Hematopoietic multipotent progenitor cell treated with erythropoietin and hydrocortisone succinate and interleukin-3 and kit ligand, for 8 days (in vitro differentiated cells): ENCODE data around the gene IDH3G.
"Not testable (repeated sequence)": the region's sequence is repeated elsewhere in the genome, so short reads cannot be mapped to it uniquely, and the experiment has no call there.

ENCODE experiments used
- DNase-seq: peaks from one replicate; pipeline ENCODE4 v3.0.0-alpha.2; 2015

IDH3G gene

DNA sequence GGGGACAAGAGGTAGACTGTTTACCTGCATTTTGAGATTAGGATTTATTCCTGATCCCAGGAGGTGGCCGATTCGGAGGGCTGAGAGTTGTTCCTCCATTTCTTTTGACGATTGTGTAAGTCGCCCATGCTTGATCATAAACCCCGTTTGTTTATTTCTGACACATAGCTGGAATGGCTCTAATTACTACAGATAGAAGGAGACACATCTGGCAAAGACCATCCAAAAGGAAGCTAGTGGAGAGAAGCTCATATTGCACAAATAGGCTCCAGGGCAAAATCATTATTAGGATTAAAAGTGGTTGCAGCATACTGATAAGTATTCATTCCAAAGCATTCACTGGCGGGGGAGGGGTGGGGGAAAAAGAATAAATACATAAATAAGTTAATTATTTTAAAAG is 47.2 kb downstream of the IDH3G start:
- not testable (repeated sequence) for DNase-seq

DNA sequence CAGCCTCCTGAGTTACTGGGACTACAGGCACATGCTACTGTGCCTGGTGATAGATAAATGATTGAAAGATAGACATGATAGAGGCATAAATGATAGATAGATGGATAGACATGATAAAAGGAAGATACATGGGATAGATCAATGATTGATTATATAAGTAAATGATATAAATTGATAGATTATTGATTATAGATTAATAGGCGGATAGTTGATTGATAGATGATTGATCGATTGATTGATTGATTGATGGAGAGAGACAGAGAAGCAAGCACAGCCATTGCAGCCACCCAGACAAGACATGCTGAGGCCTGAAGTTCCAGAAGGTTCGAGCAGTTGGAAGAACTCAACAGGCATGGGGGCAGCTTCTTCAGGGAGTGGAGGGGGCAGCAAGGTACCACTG is 47.8 kb downstream of the IDH3G start:
- no peak for DNase-seq

DNA sequence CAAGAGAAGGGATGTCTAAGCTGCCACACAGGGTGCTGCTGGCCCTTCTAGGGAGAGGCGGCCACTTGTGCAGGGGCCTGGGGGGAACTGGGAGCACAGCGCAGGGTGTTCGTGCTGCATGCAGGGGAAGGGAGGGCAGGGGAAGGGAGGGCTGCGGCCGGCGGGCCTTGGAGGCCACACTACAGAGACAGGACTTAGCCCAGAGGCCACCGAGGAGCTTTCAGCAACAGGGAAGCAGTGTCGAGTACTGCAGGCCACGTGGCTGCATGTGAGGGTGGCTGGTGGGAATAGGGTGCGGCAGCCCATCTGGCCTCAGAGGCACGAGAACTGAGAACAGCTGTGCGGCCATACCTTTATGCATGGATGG is 49.1 kb downstream of the IDH3G start:
- DNase-seq: not testable (repeated sequence)

DNA sequence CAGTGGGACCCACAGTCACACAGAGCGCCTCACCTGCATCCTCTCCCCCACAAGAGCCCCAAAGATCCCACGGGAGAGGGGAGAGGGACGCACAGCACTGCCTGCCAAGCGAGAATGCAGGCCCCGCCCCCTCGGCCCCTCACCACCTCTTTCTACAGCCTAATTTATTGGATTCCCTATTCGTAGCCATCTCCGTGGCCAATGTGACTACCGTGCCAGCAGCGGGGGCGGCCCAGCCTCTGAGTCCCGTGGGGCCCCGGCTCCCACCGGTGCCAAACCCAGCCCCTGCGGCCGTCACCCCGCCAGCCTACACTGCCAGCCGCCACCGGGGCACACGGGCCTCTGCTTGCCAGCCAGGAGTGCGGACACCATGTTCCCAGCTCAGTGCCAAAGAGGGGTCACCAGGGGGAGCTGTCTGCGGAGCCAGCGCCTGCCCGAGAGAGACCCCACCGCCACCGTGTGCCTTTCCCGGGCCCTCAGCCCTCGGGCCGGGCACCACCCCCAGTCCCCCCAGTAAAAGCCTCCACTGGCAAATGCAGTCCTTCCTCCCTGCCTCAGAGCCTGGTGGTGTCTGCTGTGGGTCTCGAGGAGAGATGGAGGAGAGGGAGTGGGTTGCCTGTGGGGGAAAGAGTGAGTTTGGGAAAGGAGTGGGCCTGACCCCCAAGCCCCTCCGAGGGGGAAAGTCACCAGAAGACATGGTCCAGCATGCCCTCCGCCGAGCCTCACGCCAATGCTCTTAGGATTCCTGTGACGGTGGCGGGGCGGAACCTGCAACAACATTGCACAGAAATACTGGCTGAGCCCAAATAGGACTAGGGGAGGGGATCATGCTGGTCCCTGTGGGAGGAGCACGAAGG is 49.7 kb downstream of the IDH3G start:
- DNase-seq: no peak

DNA sequence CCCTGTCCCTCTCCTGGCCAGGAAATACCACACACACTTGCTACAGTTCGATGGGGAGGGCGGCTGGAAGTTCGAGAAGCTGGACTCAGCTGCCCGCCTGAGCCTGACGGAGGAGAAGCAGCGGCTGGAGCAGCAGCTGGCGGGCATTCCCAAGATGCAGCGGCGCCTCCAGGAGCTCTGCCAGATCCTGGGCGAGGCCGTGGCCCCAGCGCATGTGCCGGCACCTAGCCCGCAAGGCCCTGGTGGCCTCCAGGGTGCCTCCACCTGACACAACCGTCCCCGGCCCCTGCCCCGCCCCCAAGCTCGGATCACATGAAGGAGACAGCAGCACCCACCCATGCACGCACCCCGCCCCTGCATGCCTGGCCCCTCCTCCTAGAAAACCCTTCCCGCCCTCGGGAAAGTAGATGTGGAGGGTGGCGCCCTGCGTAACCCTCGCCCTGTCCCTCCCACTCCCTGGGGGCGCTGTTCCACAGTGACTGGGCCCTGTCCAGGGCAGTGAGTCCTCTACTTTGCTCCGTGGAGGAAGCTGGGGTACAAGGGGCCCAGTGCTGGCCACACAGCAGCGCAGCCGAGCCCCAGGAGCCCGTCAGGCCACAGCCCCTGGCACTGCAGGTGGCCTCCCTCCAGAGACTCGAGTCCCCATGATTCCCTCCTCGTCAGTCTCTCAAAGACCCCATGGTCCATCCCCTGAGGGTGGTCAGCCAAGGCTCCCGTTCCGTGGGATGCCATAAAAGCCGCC is 50.5 kb downstream of the IDH3G start:
- DNase-seq: not testable (repeated sequence)

DNA sequence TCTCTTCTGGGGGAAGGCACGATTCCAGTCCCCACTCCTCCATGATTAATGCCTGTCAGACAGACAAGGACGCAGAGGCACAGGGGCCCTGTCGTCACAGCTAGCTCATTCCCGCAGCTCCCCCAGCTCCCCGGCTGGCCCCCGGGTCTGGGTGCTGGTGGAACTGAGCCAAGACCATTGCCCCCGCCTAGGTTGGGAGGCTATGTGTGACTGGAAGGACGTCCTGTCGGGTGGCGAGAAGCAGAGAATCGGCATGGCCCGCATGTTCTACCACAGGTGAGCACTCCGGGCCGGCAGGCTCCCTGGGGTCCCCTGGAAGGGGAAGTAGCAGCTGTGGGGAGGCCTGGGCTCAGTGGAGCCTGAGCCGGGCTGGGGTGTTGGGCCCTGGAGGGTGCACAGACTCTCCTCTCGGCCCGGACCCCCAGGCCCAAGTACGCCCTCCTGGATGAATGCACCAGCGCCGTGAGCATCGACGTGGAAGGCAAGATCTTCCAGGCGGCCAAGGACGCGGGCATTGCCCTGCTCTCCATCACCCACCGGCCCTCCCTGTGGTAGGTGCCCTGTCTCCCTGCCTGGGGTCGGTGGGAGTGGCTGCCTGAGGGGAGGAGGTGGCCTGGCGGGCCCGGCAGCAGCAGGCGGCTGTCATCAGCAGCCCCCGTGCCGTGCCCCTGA is 51.2 kb downstream of the IDH3G start:
- not testable (repeated sequence) for DNase-seq

DNA sequence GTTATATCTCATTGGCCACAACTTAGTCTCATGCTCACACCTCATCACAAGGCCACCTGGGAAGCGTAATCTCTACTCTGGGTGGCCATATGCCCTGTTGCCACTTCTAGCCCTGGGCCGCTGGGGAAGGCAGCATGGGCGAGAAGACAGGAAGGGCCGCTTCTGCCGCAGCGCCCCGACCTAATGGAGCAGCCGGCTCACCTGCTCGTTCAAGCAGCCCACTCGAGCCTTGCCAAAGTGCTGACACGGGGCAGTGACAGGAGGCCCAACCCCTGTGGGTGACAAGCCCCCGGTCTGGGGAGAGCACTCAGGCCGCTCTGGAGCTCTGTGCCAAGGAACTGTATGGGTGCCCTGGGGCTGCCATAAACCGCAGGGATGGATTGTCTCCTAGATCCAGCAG is 52.1 kb downstream of the IDH3G start:
- DNase-seq: not testable (repeated sequence)

DNA sequence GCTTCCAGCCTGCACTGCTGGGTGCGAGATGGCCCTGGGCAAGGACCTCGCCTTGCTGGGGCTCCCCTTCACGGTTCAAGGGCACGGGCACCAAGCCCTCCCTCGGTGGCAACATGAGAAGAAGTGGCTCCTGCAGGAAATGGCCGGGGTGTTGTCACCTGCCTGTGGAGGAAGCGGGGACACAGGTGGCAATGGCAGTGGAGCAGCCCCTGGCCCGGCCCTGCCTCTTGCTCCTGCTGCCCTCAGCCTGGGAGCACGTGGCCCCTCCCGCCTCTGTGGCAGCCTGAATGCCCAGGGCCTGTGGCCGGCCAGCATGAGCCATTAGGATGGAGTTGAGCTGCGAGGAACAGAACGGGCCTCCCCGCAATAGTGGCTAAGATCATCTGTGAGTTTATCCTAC is 52.7 kb downstream of the IDH3G start:
- DNase-seq: no peak

DNA sequence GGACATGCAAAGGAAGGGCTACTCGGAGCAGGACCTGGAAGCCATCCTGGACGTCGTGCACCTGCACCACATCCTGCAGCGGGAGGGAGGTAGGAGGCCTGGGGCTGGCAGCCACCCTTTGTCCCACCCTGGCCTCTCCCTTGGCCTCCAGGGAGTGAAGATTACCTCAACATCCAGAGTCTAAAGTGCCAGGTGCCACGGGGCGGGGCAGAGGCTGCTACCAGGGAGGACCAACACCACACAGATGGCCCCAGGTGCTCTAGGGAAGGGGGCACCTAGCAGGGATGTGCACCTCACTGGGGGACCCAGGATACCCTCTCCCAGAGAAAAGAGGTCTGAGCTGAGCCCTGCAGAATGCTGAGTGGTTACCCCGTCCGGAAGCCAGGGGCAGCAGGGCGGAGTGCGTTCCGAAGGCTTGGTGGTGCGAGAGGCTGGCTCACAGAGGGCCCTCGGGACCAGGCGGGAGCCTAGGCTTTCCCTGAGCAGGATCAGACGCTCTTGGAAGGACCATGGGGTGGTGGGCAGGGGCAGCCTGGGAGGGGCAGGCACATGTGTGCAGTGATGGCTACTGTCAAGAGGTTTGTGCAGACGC is 53.4 kb downstream of the IDH3G start:
- no peak for DNase-seq

DNA sequence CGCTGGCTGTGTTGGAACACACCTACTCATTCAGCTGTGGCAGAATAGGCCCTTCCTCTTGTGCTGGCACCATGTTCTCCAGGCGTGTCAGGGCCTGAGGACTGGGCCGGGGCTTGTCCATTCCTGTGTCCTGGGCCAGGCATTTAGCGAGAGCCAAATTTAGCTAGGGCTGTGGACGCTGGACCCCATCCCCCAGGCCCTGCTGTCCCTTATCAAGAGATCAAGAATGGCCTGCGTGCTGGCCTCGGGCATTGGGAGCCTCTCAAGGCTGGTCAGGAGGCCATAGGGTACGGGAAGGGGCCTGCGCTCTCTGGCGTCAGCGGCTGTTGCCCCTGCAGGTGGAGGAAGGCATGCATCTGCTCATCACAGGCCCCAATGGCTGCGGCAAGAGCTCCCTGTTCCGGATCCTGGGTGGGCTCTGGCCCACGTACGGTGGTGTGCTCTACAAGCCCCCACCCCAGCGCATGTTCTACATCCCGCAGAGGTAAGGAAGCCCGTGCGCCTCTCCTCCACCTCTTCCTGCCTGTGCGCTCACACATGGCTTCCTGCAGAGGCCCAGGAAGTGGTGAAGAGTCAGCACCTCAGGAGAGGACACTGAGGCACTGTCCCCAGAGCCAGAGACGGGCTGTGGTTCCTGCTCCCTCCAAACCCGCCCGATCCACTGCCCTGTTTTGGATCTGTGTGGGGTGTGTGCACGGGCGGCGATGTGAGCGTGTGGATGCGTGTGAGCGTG is 54.3 kb downstream of the IDH3G start:
- no peak for DNase-seq

DNA sequence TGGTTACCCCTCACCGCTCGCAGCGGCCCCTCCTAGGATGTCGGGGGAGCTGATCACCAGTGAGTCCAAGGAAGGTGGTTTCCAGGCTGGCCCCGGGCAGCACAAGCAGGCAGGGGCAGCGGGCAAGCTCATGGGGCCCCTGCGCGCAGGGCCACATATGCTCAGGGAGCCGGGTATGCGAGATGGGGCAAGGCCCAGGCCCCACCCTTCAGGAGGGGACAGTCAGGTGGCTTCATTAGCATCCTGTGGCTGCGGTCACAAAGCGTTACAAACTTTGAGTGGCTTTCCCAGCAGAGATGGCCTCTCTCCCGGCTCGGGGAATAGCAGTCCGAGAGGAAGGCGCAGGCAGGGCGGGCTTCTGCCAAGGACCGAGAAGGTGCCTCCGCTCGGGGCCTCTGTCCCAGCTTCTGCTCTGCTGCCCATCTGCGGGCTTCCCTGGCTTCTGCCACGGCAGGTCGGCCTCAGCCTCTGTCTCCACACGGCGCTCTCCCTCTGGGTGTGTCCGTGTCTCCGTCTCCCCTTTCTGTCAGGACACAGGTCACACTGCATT is 56.0 kb downstream of the IDH3G start:
- DNase-seq: no peak

DNA sequence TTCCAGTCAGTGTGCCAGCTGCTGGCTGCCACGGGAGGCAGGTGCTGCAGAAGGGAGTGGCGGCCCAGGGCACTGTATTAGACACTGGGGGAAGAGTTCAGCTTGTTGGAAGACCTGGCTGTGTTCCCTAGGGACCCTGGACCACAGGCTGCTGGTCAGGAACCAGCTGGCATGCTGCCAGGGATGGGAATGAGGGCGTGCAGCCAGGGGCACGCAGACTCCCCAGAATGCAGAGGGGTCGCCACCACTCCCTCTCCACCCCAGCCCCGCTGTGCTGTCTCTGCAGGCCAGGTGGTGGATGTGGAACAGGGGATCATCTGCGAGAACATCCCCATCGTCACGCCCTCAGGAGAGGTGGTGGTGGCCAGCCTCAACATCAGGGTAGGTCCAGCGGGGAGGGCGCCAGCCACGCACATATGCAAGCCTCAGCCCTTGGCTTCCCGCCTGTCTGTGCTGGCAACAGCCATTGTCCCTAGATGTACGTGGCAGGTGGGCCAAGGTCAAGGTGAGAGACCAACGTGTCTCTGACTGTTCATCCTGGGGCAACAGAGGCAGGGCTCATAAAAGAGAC is 57.2 kb downstream of the IDH3G start:
- DNase-seq: no peak

DNA sequence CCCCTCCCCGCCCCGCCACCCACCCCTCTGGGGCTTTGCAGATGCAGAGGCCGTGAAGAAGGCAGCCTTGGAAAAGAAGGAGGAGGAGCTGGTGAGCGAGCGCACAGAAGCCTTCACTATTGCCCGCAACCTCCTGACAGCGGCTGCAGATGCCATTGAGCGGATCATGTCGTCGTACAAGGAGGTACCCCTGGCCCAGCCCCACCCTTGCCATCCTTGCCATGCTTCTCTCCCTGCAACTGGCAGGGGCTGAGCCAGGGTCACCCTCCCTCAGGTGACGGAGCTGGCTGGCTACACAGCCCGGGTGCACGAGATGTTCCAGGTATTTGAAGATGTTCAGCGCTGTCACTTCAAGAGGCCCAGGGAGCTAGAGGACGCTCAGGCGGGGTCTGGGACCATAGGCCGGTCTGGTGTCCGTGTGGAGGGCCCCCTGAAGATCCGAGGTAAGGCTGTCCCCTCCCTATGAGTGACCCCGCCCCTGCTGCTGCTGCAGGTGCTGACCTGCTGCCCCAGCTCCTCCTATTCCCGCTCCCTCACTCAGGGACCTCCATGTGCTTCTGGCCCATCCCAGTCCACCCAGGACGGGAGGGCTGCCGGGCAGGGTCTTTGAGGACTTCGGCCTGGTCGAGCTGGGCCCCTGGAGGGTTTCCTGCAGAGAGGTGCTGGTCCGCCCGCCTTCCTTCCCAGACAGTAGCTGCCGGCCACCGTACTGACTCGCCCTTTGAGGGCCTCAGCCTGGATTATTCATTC is 57.9 kb downstream of the IDH3G start:
- no peak for DNase-seq
